ENCODE results near the gene GARNL3.

GARNL3 gene

DNA sequence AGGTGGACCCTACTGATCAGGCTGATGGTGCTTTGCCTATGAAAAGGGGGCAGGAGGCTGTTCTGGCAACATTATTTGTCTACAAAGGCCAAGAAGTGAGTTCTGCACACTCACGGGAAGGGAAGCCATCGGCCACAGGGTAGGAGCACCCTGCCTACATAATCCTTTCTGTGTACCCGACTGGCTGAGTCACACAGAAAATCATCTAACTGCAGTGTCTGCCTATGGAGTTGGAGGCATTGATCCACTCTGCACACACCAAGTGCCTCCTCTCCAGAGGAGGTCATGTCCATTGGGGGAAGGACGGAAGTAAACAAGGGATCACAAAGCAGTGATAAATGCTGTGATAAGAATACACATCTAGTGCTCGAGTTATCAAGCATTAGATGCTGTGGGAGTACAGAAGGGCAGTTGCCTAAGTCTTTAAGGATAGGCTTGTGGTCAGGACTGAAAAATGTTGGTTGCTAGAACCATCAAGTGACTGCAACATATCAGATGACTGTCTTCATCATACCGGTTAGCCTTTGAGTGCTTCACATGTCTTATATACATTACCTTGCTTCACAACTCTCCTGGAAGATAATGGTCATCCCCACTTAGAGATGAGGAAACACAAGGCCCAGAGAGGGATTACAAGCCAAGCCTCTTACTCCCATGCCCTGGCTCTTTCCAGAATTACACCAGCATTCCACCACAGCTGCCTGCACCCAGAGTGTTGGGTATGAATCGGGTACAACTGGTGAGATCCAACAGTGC, 131.1 kb downstream of the GARNL3 start:
- H3K27ac ChIP-seq = no peak overlapping the region
- peak overlapping the region in 2 of 7 experiments; percentile 32 to 91 for H3K4me3 ChIP-seq

- H3K27ac ChIP-seq = peak overlapping the region in 4 of 21 experiments; percentile 23 to 67 (median 56)
- H3K4me3 ChIP-seq = peak overlapping the region; percentile 32 to 91 (median 71)
These were observed 131.8 kb downstream of the GARNL3 start for GRCh38 chr9:127396253-127396807.

GRCh38 chr9:127396808-127397645, 132.5 kb downstream of the GARNL3 start, which contains the start of gene SLC2A8:
TSS of gene SLC2A8 (plus strand) at chr9:127397169. CDS start at chr9:127397231, 62 bp downstream.
- peak within 1 kb of the TSS; percentile 45 to 91 (median 77) for H3K27ac ChIP-seq
- peak within 1 kb of the TSS; percentile 71 to 91 (median 86) for H3K4me3 ChIP-seq

DNA sequence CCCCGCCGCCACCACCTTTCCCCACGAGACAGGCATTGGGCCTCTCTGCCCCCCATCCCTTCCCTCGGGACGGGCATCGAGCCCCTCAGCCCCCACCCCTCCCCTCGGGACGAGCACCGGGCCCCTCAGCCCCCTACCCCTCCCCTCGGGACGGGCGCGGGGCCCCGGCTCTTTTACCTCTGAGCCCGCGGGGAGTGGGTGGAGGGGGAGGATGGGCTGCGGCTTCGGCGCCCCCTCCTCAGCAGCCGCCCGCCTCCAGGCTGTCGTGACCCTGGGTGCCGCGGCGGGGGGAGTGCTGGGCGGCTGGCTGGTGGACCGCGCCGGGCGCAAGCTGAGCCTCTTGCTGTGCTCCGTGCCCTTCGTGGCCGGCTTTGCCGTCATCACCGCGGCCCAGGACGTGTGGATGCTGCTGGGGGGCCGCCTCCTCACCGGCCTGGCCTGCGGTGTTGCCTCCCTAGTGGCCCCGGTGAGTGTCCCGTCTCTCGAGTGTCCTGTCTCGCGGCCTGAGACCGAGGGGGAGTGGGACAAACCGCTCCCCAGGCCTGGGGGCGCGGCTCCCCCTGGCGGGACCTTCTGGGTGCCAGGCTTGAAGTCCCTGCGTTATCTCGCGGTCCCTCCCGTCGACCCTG, 133.2 kb downstream of the GARNL3 start:
- H3K27ac ChIP-seq = peak overlapping the region; percentile 45 to 91 (median 77)
- peak overlapping the region; percentile 71 to 91 (median 86) for H3K4me3 ChIP-seq

- peak overlapping the region in 10 of 21 experiments; percentile 45 to 91 (median 81) for H3K27ac ChIP-seq
- peak overlapping the region; percentile 71 to 91 (median 86) for H3K4me3 ChIP-seq
These were observed 133.7 kb downstream of the GARNL3 start for GRCh38 chr9:127398275-127398647.

DNA sequence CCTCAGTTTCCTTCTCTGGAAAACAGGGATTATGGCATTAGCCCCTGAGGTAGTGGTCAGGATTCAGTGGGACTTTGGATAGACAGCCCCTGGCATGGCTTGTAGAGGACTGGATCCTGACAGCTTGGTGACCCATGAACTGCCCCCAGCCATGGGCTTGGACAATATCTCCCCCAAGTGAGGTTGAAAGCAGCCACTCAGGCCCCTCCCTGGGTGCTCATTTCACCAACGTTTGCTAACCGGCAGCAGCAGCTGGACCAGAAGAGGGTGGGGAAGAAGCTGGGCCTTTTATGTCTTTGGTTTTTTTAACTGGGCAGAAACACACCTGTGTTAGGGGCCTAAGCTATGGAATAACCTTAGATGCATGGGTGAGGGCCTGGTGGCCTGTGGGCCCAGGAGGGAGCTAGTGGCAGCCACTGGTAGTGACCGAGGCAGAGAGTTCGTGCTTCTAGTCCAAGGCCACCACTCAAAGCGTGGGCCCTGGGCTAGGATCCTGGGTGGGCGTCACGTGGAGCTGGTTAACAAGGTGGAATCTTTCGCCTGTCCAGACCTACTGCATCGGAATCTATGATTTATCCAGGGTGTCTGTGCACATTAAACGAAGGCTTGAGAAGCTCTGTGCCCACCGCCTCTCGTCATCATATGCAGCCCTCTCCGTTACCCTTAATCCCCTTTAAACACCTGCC, 134.3 kb downstream of the GARNL3 start:
- peak overlapping the region in 2 of 7 experiments; percentile 83 to 91 for H3K4me3 ChIP-seq

DNA sequence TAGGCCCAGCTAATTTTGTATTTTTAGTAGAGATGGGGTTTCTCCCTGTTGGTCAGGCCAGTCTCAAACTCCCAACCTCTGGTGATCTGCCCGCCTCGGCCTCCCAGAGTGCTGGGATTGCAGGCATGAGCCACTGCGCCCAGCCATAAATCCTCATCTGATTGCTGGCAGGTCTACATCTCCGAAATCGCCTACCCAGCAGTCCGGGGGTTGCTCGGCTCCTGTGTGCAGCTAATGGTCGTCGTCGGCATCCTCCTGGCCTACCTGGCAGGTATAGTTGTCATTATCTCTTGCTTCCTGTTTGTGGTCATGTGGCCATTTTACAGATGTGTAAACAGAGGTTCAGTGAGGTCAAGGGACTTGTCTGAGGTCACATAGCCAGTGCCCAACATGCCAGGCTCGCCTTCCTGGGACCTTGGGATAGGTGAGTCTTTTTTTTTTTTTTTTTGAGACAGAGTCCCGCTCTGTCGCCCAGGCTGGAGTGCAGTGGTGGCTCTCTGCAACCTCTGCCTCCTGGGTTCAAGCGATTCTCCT, 135.2 kb downstream of the GARNL3 start:
- Histone ChIP-seq H3K4me3 (no peak overlapping the region), H3K27ac (no peak overlapping the region)

More for the DNA sequence above, 134.3 kb downstream of the GARNL3 start:
- H3K27ac ChIP-seq = peak overlapping the region in 1 of 21 experiments; percentile 90

- H3K4me3 ChIP-seq = no peak overlapping the region
- no peak overlapping the region for H3K27ac ChIP-seq
These were observed 138.0 kb downstream of the GARNL3 start for GRCh38 chr9:127402401-127403090.

DNA sequence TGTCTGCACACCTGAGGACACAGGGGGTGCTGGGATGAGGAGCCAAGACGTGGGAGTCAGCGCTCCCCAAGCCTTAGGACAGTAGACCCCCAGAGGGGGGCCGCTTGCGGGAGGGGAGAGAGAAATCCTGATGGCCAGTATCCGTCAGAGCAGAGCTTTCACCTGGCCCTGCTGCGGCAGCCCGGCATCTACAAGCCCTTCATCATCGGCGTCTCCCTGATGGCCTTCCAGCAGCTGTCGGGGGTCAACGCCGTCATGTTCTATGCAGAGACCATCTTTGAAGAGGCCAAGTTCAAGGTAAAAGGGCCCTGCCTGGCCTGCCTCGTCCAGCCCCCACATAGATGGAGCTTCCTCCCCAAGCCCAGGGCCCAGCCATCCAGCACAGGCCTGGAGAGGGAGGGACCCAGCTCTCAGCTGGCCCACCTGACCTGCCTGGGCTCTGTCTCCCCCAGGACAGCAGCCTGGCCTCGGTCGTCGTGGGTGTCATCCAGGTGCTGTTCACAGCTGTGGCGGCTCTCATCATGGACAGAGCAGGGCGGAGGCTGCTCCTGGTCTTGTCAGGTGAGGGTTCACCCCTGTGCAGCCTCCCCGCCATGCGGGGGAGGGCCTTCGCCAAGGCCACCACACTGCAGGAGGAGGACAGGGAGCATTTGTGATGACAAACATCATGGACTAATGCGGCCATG, 139.1 kb downstream of the GARNL3 start:
- Histone ChIP-seq H3K27ac (no peak overlapping the region), H3K4me3 (no peak overlapping the region)

GRCh38 chr9:127404631-127405030, 140.1 kb downstream of the GARNL3 start:
- Histone ChIP-seq H3K4me3 (no peak overlapping the region), H3K27ac (no peak overlapping the region)

- no peak overlapping the region for H3K27ac ChIP-seq
- H3K4me3 ChIP-seq = no peak overlapping the region
These were observed 141.0 kb downstream of the GARNL3 start for GRCh38 chr9:127405344-127406125.

- Histone ChIP-seq H3K27ac (no peak overlapping the region), H3K4me3 (no peak overlapping the region)
These were observed 142.4 kb downstream of the GARNL3 start for GRCh38 chr9:127406799-127407491.

DNA sequence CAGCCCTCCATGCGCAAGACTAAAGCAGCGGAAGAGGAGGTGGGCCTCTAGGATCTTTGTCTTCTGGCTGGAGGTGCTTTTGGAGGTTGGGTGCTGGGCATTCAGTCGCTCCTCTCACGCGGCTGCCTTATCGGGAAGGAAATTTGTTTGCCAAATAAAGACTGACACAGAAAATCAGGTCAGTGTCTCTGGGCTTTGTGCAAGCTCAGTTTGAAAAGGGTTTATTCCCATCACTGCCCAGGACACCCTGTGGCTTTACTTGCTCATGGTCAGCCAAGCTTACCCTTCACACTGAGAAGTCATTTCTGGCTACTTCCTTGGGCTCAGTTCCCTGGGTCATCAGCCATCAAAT, 142.9 kb downstream of the GARNL3 start:
- no peak overlapping the region for H3K4me3 ChIP-seq
- no peak overlapping the region for H3K27ac ChIP-seq

DNA sequence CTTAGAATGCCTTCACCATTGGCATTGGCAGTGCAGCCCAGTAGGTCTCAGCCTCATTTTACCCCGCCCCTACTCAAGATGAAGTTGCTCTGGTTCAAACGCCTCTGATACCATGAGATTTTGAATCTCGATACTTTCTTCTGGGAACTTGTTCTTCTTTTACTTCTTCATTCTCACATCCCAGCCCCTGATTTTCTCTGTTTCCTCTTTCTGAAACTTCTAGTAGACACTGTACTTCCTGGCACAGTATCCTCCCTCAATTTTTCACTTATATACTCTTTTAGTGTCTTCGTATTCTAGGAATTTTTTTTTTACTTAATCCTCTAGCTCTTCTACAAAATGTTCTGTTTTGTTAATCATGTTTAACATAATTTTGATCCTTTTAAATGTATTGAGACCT, 146.5 kb downstream of the GARNL3 start:
- Histone ChIP-seq H3K27ac (peak overlapping the region in 7 of 21 experiments; percentile 9 to 67 (median 28)), H3K4me3 (no peak overlapping the region)

GRCh38 chr9:127415141-127415540, 150.6 kb downstream of the GARNL3 start:
- no peak overlapping the region for H3K27ac ChIP-seq
- no peak overlapping the region for H3K4me3 ChIP-seq

- Histone ChIP-seq H3K4me3 (no peak overlapping the region), H3K27ac (no peak overlapping the region)
These were observed 151.1 kb downstream of the GARNL3 start for GRCh38 chr9:127415657-127416056.
